ENCODE results near the gene SLC26A6.
A peak's percentile ranks its signal among the peaks of the same experiment; 100 is the strongest.

Gene SLC26A6

DNA sequence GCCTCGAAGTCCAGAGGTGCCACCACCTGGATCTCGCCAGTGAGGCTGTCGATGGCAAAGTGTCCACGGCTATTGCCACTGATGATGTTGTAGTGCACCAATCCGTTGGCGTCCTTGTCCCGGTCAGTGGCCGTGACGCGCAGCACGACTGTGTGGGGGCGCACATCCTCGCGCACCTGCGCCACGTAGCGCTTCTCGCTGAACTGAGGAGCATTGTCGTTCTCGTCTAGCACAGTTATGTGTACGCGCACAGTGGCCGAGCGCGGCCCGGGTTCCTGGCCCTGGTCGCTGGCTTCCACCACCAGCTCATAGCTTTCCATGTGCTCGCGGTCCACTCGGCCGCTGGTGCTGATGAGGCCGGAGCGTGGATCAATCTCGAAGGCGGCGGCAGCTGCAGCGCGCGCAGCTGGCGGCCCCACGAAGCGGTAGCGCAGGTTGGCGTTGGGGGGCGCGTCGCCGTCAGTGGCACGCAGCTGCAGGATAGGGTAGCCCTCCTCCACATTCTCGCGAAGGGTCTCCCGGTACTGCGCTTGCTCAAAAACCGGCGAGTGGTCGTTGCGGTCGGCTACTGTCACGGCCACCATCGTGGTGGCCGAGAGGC, 25.6 kb upstream of the SLC26A6 start:
- no peak for DNase-seq (ENCODE audit: low read depth)

DNA sequence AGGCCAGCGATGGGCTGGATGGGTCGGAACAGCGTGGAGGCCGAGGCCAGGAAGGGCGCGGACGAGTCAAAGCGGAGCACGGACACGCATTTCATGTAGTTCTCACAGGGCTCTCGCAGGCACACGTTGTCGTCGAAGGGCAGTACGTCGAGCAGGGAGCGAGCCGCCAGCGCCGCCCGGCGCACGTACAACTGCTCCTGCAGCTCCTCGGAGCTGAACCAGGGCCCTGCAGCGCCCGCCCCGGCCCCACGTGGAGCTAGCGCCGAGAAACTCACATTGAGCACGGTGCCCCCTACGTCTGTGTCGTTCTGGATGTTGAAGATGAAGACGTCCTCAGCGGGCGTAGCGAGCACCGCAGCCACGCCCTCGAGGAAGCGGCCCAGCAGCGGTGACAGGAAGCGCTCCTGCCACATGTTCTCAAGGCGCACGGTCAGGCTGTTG, 21.6 kb upstream of the SLC26A6 start:
- DNase-seq (ENCODE audit: low read depth), result no peak

DNA sequence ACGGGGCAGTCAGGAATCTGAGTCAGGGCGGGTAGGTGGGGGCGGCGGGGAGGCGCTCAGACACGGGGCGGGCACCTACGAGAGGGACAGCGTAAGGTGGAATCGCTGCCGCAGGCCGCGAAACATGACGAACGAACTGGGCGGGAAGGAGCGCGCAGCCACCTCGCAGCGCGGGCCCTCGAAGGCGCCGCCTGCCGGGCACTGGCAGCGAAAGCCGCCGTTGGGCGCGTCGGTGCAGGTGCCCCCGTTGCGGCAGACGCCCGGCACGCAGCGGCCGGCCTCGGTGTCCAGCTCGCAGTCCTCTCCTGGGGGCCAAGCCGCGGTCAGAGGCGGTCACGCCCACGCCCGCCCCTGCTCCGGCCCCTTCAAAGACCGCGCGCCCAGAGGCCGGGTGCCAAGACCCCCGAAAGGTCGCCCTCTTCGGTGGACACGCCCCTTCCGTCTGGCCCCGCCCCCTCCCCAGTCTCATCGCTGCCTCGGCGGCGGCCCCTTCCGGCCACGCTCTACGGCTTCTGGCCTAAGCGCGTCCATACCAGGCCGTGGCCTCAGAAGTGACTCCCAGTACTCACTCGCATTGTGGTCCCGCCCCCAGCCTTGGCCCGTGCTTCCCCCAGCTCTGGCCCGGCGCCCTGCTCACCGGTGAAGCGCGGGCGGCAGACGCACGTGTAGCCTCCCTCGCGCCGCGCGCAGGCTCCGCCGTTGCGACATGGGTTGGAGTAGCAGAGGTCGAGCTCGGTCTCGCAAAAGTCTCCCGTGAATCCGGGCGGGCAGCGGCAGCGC, 21.0 kb upstream of the SLC26A6 start:
- DNase-seq (ENCODE audit: low read depth), result peak; percentile 77

DNA sequence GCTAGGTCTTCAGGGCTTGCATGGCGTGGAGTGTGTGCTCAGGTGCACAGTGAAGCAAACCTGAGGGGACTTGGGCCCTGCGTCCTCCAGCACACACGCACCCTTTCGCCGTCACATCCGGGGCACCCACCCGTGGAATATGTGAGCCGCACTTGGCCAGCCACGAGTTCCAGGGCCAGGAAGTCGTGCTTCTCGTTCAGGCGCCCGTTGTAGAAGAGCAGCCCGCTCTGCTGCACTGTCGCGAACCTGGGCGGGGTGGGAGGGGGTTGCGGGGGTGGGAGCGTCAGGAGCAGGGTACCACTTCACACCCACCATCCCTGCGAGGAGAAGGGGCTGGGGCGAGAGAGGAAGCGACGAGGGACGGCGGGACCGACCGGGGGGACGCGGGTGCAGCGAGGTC, 20.3 kb upstream of the SLC26A6 start:
- DNase-seq (ENCODE audit: low read depth), result no peak

DNA sequence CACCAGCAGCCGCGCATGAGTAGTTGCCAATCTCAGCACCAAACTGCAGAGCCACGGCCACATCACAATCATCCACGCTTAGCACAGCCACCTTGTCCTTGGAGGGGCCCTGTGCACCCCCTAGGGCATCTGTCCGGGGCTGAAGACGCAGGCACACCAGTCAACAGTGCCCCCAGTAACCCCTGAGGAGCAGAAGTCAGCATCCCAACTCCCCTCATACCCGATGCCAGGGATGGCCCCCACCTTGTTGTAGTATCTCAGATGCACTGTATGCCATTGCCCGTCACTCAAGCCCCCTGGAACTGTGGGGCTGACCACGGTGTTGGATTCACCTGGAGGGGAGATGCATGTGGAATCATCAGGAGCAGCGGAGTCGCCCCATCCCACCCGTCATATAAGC, 19.8 kb upstream of the SLC26A6 start:
- DNase-seq (ENCODE audit: low read depth), result no peak

DNA sequence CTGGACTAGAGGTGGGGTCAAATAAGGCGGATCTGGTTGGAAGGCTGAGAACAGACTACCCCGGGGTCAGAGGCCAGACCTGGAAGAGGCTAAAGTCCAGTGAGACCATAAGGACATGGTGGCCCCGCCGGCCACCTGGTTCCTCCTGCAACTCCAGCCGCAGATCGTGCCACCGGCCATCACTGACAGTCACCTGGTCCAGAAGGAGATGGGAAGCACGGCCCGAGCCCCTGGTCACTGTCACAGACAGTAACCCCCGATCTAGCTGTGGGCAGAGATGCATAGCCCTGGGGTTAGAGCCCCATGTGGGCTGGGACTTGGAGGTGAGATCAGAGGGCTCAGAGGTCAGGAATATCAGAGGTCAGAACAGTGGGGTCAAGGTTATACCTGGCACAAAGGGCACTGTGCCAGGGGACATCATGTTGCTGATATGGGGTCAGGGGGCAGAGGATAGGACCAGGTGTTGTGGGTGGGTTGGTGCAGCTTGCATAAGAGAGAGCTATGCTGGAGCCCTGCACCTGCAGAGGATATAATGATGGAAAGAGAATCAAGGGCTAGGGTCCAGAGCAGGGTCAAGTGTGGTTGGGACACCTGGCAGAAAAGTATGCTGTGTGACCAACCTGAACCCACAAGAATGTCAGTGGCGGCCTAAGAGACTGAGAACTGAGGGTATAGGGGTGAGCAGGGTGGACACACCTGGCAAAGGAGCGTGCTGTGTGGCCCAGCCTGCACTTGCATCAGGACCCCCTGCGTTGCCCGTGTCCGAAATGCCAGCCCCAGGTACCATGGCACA, 17.9 kb upstream of the SLC26A6 start:
- no peak for DNase-seq (ENCODE audit: low read depth)

DNA sequence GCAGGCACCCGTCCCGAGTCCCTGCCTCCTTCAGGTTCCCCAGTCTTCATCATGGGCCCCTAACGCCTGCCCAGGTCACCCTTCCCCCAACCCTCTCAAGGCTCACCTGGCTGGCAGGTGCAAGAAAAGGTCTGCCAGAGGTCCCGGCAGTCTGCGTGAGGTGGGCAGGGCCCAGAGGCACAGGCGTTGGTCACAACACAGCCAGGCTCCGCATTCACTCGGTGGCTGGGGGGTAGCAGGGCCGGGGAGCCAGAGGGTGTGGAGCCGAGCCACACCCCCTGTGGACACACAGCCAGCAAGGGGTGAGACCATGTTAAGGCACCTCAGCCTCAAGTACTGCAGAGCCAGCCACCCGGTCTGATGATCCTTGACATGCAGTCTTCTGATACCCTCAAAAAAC, 16.5 kb upstream of the SLC26A6 start:
- DNase-seq (ENCODE audit: low read depth), result no peak

DNA sequence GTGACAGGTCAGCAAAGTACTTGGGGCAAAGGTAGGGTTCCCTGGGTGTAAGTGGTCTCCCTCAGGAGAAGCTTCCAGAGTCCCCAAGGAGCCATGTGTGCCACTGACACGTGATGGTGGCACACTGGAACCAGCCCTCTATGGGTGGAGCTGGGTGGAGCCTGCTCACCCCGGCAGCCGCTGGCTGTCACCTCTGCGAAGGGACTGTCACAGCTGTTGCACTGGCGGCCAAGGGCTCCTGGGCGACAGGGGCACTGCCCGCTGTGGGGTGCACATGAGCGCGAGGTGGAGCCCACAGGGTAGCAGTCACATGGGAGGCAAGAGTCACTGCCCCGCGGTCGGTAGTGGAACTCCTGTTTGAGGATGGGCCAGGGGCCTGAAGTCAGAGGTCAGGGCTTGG, 15.5 kb upstream of the SLC26A6 start:
- no peak for DNase-seq (ENCODE audit: low read depth)

DNA sequence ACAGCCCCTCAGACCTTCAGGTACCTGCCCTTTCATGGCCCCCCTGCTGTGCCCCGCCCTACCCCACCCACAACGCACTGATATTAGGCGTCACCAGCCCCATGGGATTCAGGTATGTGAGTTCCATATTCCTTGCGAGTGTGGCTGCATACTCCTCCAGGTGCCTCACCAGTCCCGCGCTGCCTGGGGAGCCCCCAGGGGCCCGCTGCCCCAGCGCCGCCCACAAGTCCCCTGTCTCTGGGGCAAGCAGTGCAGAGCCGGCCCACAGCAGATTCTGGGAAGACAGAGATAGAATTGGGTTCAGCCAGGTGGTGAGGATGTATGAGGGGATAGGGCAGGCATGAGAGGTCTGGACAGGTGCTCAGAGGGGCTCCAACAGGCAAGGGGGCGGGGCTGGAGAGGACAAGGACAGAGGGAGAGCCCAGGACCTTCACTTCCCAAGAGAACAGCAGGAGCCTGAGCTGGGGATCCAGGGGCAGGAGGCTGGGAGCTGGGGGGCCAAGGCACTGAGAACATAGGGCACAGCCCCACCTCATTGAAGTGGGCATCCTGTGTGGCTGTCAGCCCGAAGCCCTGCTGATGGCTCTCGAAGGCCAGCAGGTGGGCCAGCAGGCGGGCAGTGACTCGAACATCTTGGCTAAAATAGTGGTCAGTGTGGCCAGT, 13.1 kb upstream of the SLC26A6 start:
- DNase-seq (ENCODE audit: low read depth), result no peak

DNA sequence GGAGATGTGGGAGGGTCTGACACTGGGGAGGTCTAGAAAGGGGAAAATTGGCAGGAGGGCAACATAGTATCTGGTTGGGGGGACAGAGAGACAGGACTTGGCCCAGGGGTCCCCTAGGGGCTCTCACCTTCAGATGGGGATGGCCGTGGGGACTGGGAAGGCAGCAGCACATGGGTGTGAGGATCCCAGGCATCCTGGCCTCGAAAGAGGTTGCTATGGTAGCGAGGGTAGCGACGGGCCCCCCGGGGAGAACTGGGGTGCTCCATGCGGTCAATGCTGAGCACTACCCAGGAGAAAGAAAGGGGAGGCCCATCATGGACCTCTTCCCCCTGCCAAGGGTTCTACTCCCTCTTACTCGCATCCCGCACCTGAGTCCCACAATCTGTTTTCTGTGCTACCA, 12.5 kb upstream of the SLC26A6 start:
- DNase-seq (ENCODE audit: low read depth), result no peak

DNA sequence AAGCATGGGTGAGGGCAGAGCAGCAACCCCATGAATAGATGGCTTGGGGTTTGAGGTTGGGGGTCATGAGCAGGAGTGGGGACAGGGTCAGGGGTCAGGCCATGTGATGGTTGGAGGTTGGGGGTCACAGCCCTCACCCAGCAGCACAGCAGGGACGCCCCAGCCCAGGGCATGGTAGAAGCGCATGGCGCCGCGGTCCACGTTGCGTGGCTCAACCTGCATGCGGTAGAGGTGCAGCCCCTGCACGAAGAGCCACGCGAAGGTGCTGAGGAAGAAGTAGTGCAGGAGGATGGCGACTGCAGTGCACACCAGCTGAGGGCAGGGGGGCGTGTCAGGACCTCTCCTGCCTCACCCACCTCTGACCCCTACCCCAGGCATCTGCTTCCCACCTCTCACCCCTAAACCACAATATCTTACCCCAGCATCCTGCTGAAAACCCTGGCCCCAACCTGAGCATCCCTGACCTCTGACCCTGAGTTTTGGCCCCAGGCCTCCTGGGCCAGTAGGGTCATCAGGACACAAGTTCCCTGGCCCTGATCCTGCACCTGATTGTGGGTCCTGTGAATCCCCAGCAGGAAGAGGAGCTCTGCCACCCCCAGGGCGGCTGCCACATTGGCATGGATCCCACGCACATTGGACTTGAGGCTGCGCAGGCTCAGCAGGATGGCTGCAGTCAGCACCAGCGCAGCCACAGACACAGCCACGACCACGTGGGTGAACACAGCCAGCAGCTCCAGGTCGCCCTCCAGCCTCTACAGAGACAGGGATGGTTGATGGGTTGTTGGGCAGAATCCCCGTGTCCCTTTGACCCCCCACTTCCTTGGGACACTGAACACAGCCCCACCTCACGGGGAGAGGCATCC, 9.9 kb upstream of the SLC26A6 start:
- DNase-seq (ENCODE audit: low read depth), result no peak

DNA sequence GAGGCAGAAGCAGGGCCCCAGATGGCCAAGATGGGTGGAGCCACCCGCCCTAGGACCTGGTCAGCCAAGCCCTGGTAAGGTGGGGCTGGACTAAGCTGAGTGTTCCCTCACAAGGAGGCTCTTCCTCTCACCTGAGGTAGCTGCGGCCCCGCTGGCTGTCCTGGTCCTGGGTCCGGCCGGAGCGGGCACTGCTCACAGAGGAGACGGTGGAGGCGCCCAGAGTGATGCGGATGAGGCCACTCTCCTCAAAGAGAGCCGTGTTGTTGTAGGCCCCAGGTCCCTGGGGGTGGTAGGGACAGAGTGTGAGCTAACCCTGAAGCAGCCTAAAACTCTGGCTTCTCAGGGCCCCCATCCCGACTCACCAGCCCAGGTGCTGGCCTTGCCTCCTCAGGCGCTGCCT, 7.3 kb upstream of the SLC26A6 start:
- DNase-seq (ENCODE audit: low read depth), result no peak

DNA sequence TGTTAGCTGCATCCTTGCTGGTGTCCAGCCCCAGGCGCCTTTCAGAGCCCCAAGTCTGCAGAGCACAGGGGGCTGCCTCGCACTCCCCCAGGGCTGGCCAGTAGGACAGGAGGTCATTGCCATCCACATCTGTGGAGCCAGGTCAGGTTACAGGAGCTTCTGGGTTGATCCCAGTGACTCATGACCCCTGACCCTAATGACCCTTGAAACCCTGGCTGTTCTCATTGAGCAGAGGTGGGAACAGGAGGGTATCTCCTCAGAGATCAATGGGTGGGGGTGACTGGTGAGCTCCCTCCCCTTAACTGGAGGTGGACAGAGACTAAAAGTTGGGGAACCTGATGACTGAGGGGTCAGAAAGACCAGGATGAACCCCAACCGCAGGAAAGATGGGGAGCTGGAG, 6.1 kb upstream of the SLC26A6 start:
- no peak for DNase-seq (ENCODE audit: low read depth)

DNA sequence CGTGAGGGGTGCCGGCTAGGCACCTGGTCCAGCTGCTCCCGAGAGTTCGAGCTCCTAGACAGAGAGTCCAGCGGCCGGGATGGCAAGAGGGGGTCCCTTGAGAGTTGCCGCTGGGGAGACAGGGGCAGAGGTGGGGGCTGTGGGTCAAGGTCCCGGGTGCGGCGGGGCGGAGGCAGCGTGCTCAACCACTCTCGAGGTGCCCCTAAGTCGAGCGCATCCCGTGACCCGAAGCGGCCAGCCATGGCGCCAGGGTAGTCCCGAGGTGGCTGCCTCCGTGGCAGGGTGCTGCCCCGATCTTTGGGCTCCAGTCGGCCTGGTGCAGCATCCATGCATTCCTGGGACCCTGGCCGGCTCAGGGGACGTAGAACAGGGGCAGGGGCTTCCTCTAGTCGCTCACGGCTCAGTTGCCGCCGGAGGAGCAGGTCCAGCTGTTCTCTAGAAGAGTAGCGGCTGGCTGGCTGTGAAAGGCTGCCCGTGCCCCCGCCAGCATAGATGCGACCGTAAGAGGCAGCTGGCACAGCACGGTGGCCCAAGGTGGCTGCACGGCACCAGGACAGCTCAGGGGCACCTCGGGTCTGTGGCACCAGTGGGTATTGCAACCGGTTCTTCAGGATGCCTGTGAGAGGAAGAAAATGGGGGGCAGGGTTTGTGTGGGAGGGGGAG, 4.8 kb upstream of the SLC26A6 start:
- no peak for DNase-seq (ENCODE audit: low read depth)

DNA sequence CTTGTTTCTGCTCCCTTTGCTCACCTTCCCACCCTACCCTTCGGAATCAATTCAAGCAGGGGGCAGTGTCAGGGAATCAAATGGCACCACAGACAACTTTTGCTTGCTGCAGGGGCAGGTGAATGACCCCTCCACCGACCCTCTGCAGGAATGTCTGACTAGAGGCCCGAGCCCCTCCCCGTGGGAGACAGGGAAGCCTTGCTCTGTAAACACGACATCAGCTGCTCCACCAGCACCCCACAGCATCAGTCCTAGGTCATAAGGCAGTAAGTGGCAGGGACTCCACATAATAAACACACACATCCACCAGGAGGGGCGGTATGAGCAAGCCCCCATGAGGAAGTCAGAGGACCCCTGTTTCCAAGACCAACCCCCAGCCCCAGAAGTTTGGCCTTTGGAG, 2.0 kb upstream of the SLC26A6 start:
- no peak for DNase-seq (ENCODE audit: low read depth)

DNA sequence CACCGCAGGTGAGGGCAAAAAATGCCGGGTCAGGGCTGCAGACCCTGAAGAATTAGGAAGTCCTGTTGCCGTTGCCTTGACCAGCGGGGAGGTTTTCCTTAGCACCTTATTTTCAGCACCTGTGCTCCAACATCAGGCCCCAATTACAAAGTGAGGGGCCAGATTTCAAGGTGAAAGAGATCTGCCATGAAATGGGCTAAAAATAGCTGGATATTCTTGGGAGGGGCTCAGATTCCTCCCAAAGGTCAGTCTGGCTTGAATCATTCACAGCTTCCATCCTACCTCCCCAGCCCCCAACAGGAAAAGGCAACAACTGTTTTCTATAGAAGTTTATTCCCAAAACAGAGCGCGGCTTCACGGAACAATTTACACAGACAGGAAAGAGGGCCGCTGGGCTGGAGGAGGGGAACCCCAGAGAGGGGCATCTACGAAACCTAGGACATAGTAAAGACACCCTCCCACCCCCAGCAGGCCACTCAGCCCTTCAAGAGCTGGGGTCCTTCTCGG, 941 bp upstream of the SLC26A6 start:
- no peak for DNase-seq (ENCODE audit: low read depth)

DNA sequence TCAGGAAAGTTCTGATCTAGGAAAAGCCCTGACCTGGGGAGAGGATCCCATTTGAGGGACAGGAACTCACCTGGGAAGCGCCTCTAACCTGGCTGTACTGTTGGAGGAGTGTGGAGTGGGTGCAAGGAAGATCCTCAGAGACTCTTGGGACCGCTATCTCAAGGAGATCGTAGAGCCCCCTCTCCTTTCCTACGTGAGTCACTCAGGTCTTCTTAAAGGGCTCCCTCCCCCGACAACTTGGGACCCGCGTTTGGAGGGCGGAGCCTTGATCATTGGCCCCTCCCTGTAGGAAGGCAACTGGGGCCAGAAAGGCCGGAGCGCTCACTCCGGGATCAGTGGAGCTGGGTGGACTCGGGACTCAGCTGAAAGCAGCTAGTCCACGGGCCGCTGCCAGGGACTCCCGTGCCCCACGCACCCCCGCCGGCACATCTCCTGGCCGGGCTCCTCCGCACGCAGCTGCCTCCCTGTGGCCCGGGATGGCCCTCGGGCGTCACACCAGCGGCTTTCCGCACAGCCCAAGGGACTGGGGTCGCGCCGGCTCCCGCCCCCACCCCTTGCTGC, 520 bp downstream of the SLC26A6 start:
- DNase-seq (ENCODE audit: low read depth), result peak; percentile 23

DNA sequence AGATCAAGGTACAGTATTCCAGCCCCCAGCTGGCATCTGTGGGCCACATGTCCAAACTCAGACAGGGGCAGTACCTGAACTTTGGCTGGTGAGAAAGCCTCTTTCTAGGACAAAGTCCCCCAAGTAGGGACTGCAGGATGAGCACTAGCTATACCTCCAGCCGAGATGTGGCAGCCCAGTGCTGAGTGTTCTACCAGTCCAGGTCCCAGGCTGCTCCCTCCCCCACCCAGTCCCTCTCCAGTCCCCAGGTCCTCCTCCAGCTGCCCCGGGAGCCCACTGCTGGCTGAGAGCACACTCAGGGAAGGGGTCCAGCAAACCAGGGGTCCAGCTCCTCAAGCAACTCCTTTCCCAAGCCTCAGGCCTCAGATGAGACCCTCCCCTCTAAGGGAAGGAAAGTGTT, 1.5 kb downstream of the SLC26A6 start:
- no peak for DNase-seq (ENCODE audit: low read depth)

DNA sequence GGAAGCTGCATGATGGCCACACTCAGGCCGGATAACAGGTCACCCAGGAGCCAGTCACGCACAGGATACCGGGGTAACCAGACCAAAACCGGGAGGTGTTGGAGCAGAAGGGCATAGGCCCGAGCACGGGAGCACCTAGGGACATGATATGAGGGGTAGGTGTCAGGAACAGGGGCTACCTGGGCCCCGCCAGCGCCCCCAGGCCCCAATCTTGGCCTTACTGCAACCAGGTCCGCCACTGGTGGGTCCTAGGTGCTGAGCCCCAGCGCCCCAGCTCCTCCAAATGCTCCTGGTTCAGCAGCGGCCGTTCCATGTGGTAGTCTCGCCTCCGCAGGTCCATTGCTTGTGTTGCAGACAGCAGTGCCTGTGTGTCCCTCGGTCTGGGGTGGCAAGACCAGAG, 2.0 kb downstream of the SLC26A6 start:
- DNase-seq (ENCODE audit: low read depth), result no peak

Measured in T-helper 22 cell (primary cell).